ENCODE data around the gene SEMA3B. TPM values are rescaled to one million over a fixed set of nuclear protein-coding genes. Genes with fewer than 3 reads are reported as not detected.
"Not testable (repeated sequence)": the region's sequence is repeated elsewhere in the genome, so short reads cannot be mapped to it uniquely, and the experiment has no call there.

The SEMA3B gene
- total RNA-seq, 1 donor from 2014 or later: 1.4 TPM

DNA sequence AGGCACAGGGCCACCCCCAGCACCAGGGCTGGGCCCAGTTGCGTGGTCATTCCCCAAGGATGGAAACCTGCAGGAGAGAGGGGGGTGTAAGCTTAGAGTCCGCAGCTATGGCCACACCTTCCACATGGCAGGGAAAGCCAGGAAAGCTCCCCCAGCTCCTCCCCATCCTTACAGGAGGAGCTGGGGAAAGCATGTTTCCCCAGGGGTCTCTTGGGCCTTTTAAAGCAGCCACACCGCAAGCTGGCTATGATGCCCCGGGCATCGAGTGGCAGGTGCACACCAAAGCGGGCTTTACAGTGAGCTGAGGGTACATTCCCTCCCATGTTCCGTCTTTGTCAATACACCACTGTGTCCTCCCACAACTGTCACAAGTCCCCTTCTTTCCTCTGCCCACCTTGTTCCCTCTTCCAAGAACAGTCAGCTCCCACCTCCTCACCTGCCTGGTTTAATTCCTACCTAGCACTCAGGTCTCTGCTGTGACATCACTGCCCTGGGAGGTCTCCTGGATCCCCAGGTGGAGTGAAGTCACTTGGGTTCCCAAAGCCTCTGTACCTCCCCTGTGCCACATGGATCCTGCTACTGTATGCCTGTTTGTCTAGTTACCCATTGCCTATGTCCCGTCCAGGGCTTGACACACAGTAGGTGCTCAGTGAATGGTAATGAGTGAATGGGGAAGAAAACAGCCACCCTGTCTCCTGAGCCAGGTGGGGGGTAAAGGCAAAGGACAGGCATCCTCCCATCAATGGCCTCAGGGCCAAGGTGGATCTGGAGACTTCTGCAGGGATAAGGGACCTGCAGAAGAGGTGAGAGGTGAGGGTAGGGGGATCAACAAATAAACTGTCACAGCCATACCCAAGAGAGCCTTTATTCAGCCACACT lies 26.8 kb downstream of the SEMA3B start:
- no peak for DNase-seq

DNA sequence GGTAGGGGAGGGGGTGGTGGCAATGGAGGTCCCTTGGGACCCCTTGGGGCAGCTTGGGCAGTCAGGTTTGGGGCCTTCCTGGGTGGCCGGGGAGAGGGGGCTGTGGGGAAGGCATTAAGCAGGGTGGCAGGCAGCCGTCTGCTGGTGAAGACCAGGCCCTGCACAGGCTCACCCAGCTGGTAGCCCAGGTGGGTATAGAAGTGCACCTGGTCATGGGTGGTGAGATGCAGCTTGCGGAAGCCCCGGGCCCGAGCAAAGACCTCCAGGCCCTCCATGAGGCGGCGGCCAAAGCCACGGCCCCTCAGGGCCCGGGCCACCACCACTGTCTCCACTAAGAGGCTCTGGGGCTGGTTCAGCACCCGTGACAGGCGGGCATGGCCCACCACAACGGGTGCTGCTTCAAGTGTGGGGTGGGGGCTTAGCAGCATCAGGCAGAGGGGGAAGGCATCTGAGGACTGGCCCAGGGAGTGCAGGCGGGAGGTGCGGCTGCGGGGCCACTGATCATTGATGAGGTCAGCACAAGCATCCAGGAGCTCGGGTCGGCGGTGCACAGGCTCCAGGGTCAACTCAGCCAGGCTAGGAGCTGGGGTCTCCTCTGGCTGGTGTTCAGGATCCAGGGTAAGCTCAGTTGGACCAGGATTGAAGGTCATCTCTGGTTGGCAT lies 27.9 kb downstream of the SEMA3B start:
- DNase-seq: no peak

DNA sequence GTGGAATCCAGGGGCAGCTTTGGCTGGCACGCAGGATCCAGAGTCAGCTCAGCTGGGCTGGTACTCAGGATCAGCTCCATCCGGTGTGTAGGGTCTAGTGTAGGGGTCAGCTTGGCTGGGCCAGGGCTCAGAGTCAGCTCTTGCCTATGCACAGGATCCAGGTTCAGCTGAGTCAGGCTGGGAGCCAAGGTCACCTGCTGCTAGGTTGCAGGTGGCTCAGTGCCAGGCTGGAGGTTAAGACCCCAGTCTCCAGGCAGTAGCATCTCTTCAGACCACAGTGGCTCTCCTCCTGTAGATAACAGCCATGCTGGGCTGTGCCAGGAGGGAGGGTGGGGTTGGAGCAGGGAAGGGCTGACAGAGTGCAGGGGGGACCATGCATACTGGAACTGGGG lies 28.4 kb downstream of the SEMA3B start:
- no peak for DNase-seq

DNA sequence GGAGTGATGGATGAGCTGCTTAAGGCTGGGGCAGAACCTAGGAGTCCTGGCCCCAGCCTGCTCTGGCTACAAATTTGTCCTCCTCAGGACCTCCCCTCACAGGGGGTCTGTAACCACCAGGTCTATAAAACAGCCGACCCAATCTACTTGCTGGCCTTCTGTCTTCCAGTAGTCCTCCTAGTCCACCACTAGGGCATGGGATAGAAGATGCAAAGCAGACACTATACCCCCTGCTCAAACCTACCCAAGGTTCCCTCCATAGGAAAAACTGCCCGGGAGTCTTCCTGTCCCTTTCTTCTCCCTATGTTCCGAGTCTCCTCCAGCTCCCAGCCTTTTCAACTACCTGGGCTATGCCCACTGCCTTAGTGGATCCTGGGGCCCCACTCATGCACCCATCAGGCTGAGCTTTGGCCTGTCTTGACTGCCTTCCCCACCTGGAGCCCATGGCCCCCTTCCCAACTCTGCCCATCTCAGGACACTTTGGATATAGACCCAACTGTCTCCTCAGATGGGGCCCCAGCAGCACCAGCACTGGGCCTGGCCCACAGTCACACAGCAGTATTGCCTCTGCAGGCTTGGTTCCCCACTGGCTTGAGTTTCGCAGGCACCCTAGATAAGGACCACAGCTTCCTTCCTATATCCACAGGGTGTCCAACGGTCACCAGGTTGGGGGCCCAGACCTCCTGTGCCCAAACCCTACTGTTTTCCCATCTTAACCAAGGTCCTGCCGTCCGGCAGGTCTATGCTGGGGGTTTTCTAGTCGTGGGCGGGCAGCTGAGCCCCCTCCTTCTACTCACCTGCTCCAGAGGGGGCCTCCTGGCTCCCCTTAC lies 29.2 kb downstream of the SEMA3B start:
- DNase-seq: no peak

DNA sequence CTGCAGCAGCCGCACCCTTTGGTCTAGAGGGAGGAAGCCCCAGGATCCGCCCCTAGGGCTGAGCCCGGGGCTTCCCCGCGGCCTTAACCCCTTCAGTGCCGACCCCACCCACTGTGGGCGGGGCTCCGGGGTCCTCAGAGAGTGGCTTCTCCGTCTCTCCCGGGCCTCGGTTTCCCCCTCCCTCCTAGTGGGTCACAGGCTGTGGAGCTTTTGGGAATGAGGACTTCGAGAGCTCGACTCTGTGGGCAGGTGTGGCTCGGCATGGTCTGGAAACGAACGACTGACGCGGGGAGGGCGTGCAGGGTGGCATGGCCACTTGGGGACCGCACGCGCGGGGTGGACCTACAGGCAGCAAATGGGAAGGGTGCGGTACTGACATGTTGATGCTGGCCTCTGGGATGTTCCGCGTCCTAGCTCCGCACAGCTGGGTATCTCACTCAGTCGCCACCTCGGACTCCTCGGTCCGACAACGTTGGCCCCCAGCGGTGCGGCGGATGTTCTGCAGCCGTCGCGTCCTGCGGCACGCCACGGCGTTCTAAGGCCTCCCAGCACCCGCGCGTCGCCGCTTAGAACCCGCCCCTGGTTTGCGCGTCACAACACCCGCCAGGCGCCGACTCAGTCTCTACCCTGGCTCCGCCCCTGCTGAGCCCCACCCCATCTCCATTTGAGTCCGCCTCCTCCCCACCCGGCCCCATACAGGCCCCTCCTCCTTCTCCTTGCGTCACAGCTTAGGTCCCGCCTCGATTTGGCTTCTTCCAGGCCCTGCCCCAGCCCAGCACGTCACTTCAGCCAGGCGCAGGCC lies 30.1 kb downstream of the SEMA3B start, which contains the start of the genes HYAL3 and NAA80:
Gene HYAL3, minus strand, starts transcription at position 570 of the 802 bp plus-strand sequence. CDS start 3,803 bp downstream, outside the sequence.
Gene NAA80, minus strand, starts transcription at position 570 of the 802 bp plus-strand sequence. CDS start 1,942 bp downstream, outside the sequence.
- DNase-seq: peak; percentile 100

DNA sequence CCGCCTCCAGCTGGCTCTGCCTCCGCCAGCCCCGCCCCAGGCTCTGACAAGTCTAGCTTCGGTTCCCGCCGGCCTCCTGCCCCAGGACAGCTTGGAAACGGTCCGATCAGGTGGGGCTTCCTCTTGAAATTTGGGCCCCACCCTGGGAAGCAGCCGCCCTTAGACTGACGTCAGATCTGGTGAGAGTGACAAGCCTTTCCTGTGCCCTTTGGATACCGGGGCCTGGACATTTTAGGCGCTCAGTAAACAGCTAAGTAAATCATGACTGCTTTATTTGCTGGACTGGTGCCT lies 30.6 kb downstream of the SEMA3B start:
- DNase-seq: no peak

DNA sequence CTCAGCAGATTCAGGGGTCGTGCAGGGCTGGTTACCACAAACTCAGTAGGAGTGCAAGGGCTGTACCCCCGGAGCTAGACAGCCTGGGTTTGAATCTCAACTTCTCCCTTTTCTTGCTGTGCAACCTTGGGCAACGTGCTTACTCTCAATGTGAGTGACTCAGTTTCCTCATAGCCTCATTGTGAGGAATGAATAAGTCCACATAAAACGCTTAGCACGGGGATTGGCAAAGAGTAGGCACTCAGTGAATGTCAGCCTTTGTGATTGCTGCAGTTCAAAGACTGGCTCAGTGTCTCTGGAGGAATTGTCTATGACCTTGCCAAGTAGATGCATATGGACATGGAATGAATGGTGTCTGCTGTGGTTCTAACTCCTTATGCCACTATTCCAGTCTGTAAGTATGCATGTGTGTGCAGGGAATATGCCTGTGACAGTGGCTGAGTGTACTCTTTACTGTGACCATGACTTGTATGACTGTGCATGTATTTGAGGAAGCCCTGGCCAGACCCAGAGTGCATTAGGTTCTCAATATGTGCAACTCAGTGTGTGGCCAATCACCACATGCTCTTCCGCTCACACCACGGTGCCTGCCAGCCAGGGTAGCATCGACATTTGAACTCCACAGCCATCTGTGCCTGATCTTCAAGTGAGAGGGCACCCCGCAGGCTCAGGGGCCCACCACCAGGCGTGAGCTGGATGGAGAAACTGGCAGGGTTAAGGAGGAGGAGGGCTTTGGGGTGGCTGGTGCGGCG lies 31.2 kb downstream of the SEMA3B start:
- peak; percentile 74 for DNase-seq

DNA sequence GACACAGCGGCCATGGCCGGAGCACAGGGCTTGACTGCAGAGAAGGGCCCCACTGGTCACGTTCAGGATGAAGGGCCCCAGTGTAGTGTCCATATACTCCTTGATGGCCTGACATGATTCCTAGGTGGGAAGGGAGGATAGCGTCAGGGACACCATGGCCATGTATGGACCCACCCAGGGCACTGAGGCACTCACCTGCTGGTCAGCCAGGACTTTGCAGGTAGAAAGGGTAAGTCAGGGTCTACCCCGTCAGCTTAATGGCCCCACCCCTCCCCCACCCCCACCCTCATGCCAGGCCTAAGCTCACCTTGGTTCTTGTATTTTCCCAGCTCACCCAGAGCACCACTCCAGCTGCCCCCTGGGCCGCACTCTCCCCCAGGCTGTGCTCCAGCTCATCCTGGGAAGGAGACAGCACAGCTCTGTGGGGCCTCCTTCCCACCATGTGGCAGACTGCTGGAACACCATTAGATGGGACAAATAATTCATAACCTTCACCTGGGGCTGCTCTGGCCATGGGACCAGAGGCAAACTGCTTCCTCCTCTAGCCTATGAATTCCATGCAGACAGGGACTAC lies 31.8 kb downstream of the SEMA3B start:
- no peak for DNase-seq

DNA sequence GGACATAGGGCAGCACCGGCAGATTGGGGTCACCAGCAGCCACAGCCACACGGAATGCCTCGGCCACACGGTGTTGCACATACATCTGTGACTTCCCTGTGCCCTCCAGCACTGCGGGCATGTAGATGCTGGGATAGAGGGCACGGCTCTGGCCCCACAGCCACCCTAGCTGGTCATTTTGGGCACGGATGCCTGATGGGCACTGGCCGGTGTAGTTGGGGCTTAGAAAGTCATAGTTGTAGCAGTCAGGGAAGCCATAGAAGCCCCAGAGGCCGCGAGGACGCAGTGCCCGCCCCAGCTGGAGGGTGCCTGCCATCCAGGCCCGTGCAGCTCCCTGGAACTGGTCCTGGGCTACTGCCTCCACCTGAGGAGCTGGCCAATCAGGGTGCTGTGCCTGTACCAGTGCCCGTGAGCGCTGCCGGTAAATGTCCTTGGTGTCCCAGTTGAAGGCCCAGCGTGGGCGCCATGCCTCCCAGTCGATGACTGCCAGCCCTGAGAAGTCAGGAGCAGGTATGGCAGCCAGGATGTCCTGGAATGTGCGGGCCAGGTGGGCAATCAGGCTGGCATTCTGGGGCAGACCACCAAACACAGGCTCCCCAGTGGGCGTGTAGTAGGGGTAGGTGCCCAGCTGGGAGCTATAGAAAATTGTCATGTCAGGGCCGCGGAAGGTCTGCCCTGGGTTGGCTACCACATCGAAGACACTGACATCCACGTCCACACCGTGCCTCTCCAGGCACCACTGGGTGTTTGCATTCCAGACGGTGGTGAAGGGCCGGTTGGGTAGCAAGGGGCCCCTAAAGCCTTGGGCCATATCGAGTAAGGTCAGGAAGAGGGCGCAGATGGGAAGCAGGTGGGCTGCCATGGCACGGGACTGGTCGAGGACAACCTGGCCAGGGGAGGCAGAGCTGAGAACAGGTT lies 33.4 kb downstream of the SEMA3B start:
- DNase-seq: no peak

DNA sequence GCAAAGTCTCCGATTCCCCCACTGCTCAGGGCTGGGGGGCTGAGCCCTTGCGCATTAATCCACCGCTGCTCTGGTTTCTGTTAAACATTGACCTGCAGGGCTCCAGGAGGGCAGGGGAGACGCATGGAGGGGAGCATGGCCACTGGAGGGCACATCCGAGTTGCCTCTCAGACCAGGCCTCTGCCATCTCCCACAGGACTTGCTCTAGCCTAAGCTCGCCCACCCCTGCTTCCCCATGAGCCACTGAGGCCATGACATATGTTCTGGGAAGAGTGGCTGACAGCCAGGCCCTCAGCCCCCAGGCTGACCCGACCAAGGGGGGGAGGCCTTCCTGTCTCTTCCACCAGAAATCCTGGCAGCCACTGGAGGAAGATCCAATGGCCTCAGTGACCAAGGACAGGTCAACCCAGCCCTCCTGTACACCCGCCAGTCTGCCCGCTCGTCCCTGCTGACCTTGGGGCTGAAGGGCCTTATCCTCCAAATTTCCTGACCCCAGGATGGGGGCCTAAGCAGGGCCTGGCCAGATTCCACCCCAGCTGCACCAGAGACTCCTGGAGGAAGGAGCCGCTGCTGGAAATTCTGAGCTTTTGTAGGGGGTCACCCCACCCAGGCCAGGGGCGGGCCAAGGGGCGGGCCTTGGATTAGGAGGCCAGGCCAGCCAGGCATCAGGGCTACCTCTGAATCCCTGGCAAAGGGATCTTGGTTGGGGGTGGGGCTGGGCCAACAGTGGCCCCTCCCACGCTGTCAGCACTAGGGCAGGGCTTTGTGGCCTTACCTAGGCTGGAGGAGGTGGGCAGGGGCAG lies 34.3 kb downstream of the SEMA3B start, which contains the start of gene HYAL1:
Gene HYAL1, minus strand, starts transcription at position 562 of the 803 bp plus-strand sequence. CDS start 618 bp downstream, outside the sequence.
- DNase-seq: peak; percentile 58

DNA sequence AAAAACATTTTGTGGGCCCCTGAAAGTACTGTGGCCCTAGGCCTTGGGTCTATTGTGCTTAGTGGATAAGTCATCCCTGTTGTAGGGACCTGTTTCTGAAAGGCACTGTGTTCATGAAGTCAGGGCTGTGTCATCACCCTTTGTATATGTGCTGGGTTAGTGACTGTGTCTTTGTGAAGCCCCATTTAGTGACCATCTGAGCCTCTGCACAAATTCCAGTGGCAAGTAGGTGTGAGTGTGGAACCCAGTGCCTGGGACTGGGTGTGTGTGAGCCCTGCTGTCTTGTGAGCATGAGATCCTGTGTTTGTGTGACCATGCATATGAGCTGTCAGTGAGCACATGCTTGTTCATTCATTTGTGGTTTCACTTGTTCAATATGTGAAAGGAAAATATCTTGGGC lies 35.7 kb downstream of the SEMA3B start:
- DNase-seq: no peak

DNA sequence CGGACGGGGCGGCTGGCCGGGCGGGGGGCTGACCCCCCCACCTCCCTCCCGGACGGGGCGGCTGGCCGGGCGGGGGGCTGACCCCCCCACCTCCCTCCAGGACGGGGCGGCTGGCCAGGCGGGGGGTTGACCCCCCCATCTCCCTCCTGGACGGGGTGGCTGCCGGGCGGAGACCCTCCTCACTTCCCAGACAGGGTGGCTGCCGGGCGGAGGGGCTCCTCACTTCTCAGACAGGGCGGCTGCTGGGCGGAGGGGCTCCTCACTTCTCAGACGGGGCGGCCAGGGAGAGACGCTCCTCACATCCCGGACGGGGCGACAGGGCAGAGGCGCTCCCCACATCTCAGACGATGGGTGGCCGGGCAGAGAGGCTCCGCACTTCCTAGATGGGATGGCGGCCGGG lies 43.1 kb downstream of the SEMA3B start:
- not testable (repeated sequence) for DNase-seq

DNA sequence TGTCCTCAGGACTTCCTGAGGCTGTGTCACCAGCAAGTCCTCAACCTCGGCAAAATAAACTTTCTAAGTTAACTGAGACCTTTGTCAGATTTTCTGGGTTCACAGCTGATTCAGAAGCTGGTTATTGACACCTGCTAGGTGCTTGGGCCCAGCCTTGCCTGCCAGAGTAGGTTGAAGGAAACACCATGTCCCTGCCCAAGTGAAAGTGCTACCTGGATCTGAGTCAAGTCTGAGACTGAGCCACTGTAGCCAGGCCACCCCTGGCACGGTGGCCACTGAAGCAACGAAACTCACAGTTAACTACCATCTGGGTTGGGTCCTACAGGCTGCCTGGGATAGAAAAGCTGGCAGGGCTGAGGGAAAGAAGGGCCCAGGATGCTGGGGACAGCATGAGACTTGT lies 45.4 kb downstream of the SEMA3B start:
- no peak for DNase-seq

DNA sequence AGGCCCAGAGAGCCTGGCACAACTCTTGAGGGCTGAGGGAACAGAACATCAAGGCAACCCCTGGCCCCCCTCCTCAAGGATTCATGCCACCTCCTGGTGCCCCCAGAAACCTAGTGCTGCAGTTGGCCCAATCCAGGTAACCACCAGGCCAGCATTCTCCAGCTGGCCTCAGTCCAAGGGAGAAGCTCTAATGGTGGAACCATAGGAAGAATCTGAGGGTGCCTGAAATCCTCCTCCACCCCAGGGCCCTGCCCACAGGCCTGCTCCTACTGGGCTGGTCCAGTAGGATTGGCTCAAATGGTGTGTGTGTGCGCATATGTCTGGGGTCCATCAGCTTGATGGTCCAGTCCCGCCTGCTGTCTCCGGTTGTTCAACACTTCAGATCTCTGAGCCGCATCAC lies 45.9 kb downstream of the SEMA3B start:
- no peak for DNase-seq

DNA sequence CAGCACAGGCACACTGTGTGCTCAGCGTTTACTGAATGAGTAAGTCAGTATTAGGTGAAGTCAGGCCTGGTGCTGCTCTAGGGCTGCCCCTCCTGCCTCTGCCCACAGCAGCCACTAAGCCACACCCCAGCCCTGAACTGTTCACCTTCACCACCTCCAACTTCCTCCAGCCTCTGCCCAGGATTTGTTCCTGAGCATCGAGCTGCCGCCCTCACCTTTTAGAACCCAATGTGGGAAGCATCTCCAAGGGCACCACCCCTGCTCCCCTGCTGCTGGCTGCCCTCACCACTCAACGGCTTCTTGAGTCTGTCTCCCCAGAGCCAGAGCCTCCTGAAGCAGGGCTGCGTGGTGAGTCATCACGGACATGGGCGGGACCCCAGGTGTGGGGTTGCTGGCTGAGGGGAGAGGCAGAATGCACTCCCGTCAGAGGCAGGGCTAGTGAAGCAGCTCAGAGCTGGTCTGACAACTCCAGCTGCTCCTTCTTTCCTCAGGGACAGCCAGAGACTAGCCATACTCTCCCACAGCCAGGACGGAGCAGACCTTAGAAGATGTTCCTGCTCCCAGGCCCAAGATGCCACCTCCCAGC lies 47.8 kb downstream of the SEMA3B start:
- DNase-seq: peak; percentile 75

DNA sequence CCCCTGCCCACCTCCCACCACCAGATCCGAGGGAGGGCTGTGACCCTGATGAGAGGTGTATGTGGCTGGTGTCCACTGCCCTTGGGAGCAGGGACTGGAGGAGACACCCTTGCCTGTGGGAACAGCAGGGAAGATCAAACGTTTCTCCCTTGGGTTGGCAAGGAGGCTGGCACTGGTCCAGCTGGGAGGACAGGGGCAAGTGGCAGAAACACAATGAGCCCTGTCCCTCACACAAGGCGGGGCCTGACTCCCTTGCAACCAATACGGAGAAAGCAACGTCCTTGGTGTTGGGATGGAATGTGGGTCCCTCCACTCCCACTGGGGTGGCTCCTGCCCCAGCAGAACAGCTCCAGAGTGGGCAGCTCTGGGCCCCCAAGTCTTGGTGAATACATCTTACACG lies 48.4 kb downstream of the SEMA3B start:
- DNase-seq: peak; percentile 24

DNA sequence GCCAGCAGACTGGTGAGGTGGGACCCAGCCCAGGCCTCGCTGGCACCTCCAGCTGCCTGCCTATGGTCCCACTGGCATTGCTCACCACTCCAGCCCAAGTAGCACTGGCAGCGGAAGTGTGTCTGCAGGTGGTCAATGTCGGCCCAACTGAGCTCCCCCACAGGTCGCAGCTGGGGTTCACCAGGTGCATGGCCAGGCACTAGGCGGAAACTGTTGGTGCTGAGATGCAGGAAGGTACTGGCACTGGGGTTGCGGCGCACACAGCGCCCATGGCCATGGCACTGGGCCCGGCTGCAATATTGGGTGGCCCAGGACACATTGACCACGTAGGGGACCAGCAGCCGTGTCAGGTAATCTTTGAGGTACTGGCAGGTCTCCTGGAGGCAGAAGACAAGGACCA lies 49.2 kb downstream of the SEMA3B start:
- DNase-seq: no peak

DNA sequence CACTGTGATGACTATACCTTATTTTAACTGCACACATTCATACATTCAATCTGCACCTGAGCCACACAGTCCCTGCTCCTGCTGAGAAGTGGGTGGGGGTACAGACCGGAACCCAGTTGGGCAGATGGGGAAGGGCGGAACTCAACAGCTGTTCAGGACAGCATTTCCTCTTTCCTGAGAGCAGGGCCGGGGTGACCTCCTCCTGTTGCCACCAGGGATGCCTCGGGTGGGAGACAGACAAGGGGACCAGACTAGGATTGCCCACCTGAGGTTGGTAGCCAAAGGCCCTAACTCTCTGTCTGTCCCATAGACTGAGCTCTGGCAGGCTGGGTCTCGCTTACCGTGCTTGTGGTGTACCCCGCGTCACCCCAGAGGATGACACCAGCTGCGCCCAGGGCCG lies 49.7 kb downstream of the SEMA3B start:
- no peak for DNase-seq

Measured in dermis blood vessel endothelial cell (primary cell).